ENCODE results near the gene EQTN. TPM values are rescaled to one million over a fixed set of nuclear protein-coding genes. Genes with fewer than 3 reads are reported as not detected.

EQTN gene
- total RNA-seq, 1 donor from 2014 or later, result not detected

- DNase-seq (ENCODE audit: low read depth) (peak; percentile 60), FAIRE-seq (no peak)
- H3K4me1 Mint-ChIP-seq (ENCODE audit: low read depth, unreplicated experiment), result peaks cover 6% of the 10 kb centered on the region
- Histone ChIP-seq H2AFZ (ENCODE audit: low read depth, low read length) (no peak overlapping the region), H3K9ac (ENCODE audit: low read length) (no peak overlapping the region), H3K36me3 (ENCODE audit: insufficient read depth, low read length) (no peaks in the 10 kb centered on the region), H3K27ac (ENCODE audit: low read depth, low read length) (no peak overlapping the region), H3K9me3 (ENCODE audit: insufficient read depth, low read depth, low read length) (no peaks in the 10 kb centered on the region), H3K27me3 (ENCODE audit: insufficient read depth, low read length) (peaks cover 2% of the 10 kb centered on the region), H3K4me3 (ENCODE audit: insufficient read depth, low read depth, low read length) (no peak overlapping the region), H3K79me2 (ENCODE audit: insufficient read depth, low read length) (no peaks in the 10 kb centered on the region), H4K20me1 (ENCODE audit: insufficient read depth, low read length) (no peaks in the 10 kb centered on the region), H3K4me1 (ENCODE audit: insufficient read depth, low read length) (no peaks in the 10 kb centered on the region), H3K4me2 (ENCODE audit: low read length) (no peak overlapping the region)
- H3K9me3 Mint-ChIP-seq (ENCODE audit: unreplicated experiment), result peaks cover 3% of the 10 kb centered on the region
- TF ChIP-seq CTCF (IDR thresholded peaks at IDR 0.05; ENCODE audit: insufficient read depth, low read depth, low read length) (no peak), EZH2 (IDR thresholded peaks at IDR 0.05; ENCODE audit: insufficient read depth, low read length) (no peak)
- H3K27ac Mint-ChIP-seq (ENCODE audit: unreplicated experiment), result peak overlapping the region; percentile 1
- no peak overlapping the region for H3K4me3 Mint-ChIP-seq (ENCODE audit: unreplicated experiment)
- H3K36me3 Mint-ChIP-seq (ENCODE audit: low read depth, unreplicated experiment), result no peaks in the 10 kb centered on the region
- H3K27me3 Mint-ChIP-seq (ENCODE audit: low read depth, unreplicated experiment), result no peaks in the 10 kb centered on the region
Measured at GRCh38 chr9:27261517-27262211, 35.3 kb downstream of the EQTN start.

GRCh38 chr9:27260789-27261516 lies 36.0 kb downstream of the EQTN start:
- Histone ChIP-seq H4K20me1 (ENCODE audit: insufficient read depth, low read length) (no peaks in the 10 kb centered on the region), H3K4me2 (ENCODE audit: low read length) (no peak overlapping the region), H3K4me1 (ENCODE audit: insufficient read depth, low read length) (no peaks in the 10 kb centered on the region), H3K36me3 (ENCODE audit: insufficient read depth, low read length) (no peaks in the 10 kb centered on the region), H3K9me3 (ENCODE audit: insufficient read depth, low read depth, low read length) (no peaks in the 10 kb centered on the region), H3K4me3 (ENCODE audit: insufficient read depth, low read depth, low read length) (no peak overlapping the region), H3K79me2 (ENCODE audit: insufficient read depth, low read length) (no peaks in the 10 kb centered on the region), H3K9ac (ENCODE audit: low read length) (no peak overlapping the region), H3K27ac (ENCODE audit: low read depth, low read length) (no peak overlapping the region), H2AFZ (ENCODE audit: low read depth, low read length) (no peak overlapping the region), H3K27me3 (ENCODE audit: insufficient read depth, low read length) (peaks cover 2% of the 10 kb centered on the region)
- no peak overlapping the region for H3K27ac Mint-ChIP-seq (ENCODE audit: unreplicated experiment)
- DNase-seq (ENCODE audit: low read depth) (no peak), FAIRE-seq (no peak)
- no peaks in the 10 kb centered on the region for H3K36me3 Mint-ChIP-seq (ENCODE audit: low read depth, unreplicated experiment)
- no peak overlapping the region for H3K4me3 Mint-ChIP-seq (ENCODE audit: unreplicated experiment)
- H3K9me3 Mint-ChIP-seq (ENCODE audit: unreplicated experiment), result peaks cover 4% of the 10 kb centered on the region
- TF ChIP-seq EZH2 (IDR thresholded peaks at IDR 0.05; ENCODE audit: insufficient read depth, low read length), result no peak
- no peak for TF ChIP-seq CTCF (IDR thresholded peaks at IDR 0.05; ENCODE audit: insufficient read depth, low read depth, low read length)
- peaks cover 6% of the 10 kb centered on the region for H3K4me1 Mint-ChIP-seq (ENCODE audit: low read depth, unreplicated experiment)
- no peaks in the 10 kb centered on the region for H3K27me3 Mint-ChIP-seq (ENCODE audit: low read depth, unreplicated experiment)

- no peak overlapping the region for H3K4me2 ChIP-seq (ENCODE audit: low read length)
- Mint-ChIP-seq H3K4me3 (ENCODE audit: unreplicated experiment) (no peak overlapping the region), H3K27me3 (ENCODE audit: low read depth, unreplicated experiment) (no peaks in the 10 kb centered on the region), H3K4me1 (ENCODE audit: low read depth, unreplicated experiment) (peaks cover 6% of the 10 kb centered on the region), H3K27ac (ENCODE audit: unreplicated experiment) (no peak overlapping the region), H3K9me3 (ENCODE audit: unreplicated experiment) (peaks cover 4% of the 10 kb centered on the region), H3K36me3 (ENCODE audit: low read depth, unreplicated experiment) (no peaks in the 10 kb centered on the region)
- no peak overlapping the region for H3K4me3 ChIP-seq (ENCODE audit: insufficient read depth, low read depth, low read length)
- H3K9me3 ChIP-seq (ENCODE audit: insufficient read depth, low read depth, low read length), result no peaks in the 10 kb centered on the region
- FAIRE-seq (no peak), DNase-seq (ENCODE audit: low read depth) (no peak)
- no peaks in the 10 kb centered on the region for H4K20me1 ChIP-seq (ENCODE audit: insufficient read depth, low read length)
- H3K36me3 ChIP-seq (ENCODE audit: insufficient read depth, low read length), result no peaks in the 10 kb centered on the region
- H3K27ac ChIP-seq (ENCODE audit: low read depth, low read length), result no peak overlapping the region
- no peaks in the 10 kb centered on the region for H3K79me2 ChIP-seq (ENCODE audit: insufficient read depth, low read length)
- peaks cover 2% of the 10 kb centered on the region for H3K27me3 ChIP-seq (ENCODE audit: insufficient read depth, low read length)
- TF ChIP-seq EZH2 (IDR thresholded peaks at IDR 0.05; ENCODE audit: insufficient read depth, low read length), result no peak
- no peak for TF ChIP-seq CTCF (IDR thresholded peaks at IDR 0.05; ENCODE audit: insufficient read depth, low read depth, low read length)
- H3K9ac ChIP-seq (ENCODE audit: low read length), result no peak overlapping the region
- H3K4me1 ChIP-seq (ENCODE audit: insufficient read depth, low read length), result no peaks in the 10 kb centered on the region
- no peak overlapping the region for H2AFZ ChIP-seq (ENCODE audit: low read depth, low read length)
Measured at GRCh38 chr9:27258662-27259061, 38.3 kb downstream of the EQTN start.
